ENCODE measurements around the gene LRRC45.

DNA sequence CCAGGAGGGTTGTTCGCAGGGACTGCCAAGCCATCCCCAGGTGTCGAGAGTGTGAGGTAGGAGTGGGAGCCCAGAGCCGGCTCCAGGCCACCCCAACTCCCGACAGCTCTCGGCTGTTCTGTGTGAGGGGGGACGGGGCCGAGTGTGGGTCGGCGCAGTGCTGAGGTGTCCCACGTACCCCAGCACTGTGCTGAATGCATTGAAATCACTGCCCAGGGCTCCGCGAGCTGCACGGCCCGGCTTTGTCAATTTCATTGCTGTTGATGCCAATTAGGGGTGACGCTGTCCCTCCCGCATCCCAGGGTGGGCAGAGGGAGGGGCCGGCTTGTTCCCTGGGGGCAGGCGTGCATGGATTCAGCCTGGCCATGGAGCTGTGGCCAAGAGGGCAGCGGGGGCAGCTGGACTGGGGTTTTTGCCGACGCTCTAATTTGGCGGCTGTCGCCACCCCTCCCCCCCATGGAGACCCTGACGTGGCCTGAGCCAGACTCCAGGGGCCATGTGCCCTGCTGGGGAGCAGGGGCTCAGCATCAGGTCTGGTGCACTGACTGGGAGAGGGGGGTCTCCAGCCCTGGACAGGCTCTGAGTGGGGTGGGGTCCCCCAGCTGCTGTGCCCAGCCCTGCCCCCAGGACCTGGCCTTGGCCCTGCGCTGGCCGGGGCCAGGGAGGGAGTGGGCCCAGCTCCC, 14.7 kb upstream of the LRRC45 start:
- TF ChIP-seq, protein P1, sequence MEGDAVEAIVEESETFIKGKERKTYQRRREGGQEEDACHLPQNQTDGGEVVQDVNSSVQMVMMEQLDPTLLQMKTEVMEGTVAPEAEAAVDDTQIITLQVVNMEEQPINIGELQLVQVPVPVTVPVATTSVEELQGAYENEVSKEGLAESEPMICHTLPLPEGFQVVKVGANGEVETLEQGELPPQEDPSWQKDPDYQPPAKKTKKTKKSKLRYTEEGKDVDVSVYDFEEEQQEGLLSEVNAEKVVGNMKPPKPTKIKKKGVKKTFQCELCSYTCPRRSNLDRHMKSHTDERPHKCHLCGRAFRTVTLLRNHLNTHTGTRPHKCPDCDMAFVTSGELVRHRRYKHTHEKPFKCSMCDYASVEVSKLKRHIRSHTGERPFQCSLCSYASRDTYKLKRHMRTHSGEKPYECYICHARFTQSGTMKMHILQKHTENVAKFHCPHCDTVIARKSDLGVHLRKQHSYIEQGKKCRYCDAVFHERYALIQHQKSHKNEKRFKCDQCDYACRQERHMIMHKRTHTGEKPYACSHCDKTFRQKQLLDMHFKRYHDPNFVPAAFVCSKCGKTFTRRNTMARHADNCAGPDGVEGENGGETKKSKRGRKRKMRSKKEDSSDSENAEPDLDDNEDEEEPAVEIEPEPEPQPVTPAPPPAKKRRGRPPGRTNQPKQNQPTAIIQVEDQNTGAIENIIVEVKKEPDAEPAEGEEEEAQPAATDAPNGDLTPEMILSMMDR (conservative IDR thresholded peaks at IDR 0.05; ENCODE audit: low read depth, low read length), result no peak
- TF ChIP-seq POLR2A (IDR thresholded peaks at IDR 0.05; ENCODE audit: low read depth, low read length), result no peak
- TF ChIP-seq, protein P2, sequence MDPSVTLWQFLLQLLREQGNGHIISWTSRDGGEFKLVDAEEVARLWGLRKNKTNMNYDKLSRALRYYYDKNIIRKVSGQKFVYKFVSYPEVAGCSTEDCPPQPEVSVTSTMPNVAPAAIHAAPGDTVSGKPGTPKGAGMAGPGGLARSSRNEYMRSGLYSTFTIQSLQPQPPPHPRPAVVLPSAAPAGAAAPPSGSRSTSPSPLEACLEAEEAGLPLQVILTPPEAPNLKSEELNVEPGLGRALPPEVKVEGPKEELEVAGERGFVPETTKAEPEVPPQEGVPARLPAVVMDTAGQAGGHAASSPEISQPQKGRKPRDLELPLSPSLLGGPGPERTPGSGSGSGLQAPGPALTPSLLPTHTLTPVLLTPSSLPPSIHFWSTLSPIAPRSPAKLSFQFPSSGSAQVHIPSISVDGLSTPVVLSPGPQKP (IDR thresholded peaks at IDR 0.05; ENCODE audit: borderline replicate concordance, low read depth, low read length), result no peak
- no peak for TF ChIP-seq BHLHE40 (IDR thresholded peaks at IDR 0.05; ENCODE audit: low read depth, low read length)
- no peak for TF ChIP-seq FOS (IDR thresholded peaks at IDR 0.05; ENCODE audit: low read depth, low read length)
- no peak for TF ChIP-seq MXI1 (IDR thresholded peaks at IDR 0.05; ENCODE audit: borderline replicate concordance, low read depth, low read length)
- TF ChIP-seq MAFK (IDR thresholded peaks at IDR 0.05; ENCODE audit: low read depth, low read length), result no peak
- no peak for TF ChIP-seq RAD21 (IDR thresholded peaks at IDR 0.05; ENCODE audit: low read length)

All from IMR-90 (cell line).